ENCODE measurements around the gene ZNF776. TPM values are rescaled to one million over a fixed set of nuclear protein-coding genes. Genes with fewer than 3 reads are reported as not detected.
"Not testable (repeated sequence)": the region's sequence is repeated elsewhere in the genome, so short reads cannot be mapped to it uniquely, and the experiment has no call there.

The ZNF776 gene
- 1 to 10 TPM; 5.5 to 7.6 (median 5.7) TPM for total RNA-seq

GRCh38 chr19:57746580-57747471, at the start of gene ZNF776:
TSS of gene ZNF776 (plus strand) at chr19:57746815. CDS start at chr19:57747059, 244 bp downstream.
- H3K27me3 Mint-ChIP-seq (ENCODE audit: low read depth), result no peaks in the 10 kb centered on the region
- ATAC-seq (peak; percentile 99 to 100), DNase-seq (peak; percentile 70)
- peak within 1 kb of the TSS; percentile 96 for H3K4me3 Mint-ChIP-seq
- H3K4me1 Mint-ChIP-seq (ENCODE audit: low read depth), result peaks cover 23% of the 10 kb centered on the region
- H3K9me3 Mint-ChIP-seq, result peaks cover 30% of the 10 kb centered on the region
- peaks cover 43% of the 10 kb centered on the region for H3K36me3 Mint-ChIP-seq (ENCODE audit: insufficient read depth)

GRCh38 chr19:57701625-57702024, 45.0 kb upstream of the ZNF776 start:
- ATAC-seq, result no peak
- Mint-ChIP-seq H3K9me3 (peaks cover 71% of the 10 kb centered on the region), H3K4me1 (ENCODE audit: low read depth) (peaks cover 4% of the 10 kb centered on the region), H3K36me3 (ENCODE audit: insufficient read depth) (peaks cover 72% of the 10 kb centered on the region), H3K27me3 (ENCODE audit: low read depth) (no peaks in the 10 kb centered on the region), H3K4me3 (no peak overlapping the region)
- DNase-seq, result no peak

GRCh38 chr19:57706346-57706745, 40.3 kb upstream of the ZNF776 start:
- ATAC-seq (no peak), DNase-seq (no peak)
- Mint-ChIP-seq H3K9me3 (peaks cover 62% of the 10 kb centered on the region), H3K27me3 (ENCODE audit: low read depth) (peaks cover 10% of the 10 kb centered on the region), H3K36me3 (ENCODE audit: insufficient read depth) (peaks cover 51% of the 10 kb centered on the region), H3K4me3 (no peak overlapping the region), H3K4me1 (ENCODE audit: low read depth) (peaks cover 20% of the 10 kb centered on the region)

- DNase-seq, result peak; percentile 18
- H3K36me3 Mint-ChIP-seq (ENCODE audit: insufficient read depth), result peaks cover 44% of the 10 kb centered on the region
- H3K4me3 Mint-ChIP-seq, result peak within 1 kb of the TSS; percentile 81
- peaks cover 20% of the 10 kb centered on the region for H3K4me1 Mint-ChIP-seq (ENCODE audit: low read depth)
- peak; percentile 84 to 90 for ATAC-seq
- H3K27me3 Mint-ChIP-seq (ENCODE audit: low read depth), result peaks cover 10% of the 10 kb centered on the region
- peaks cover 60% of the 10 kb centered on the region for H3K9me3 Mint-ChIP-seq
Observed at GRCh38 chr19:57708641-57709361, 37.8 kb upstream of the ZNF776 start, which contains the start of gene ZNF154. TSS of gene ZNF154 (minus strand) at chr19:57709204. CDS start at chr19:57708971, 233 bp downstream.

GRCh38 chr19:57709616-57710015, 37.0 kb upstream of the ZNF776 start:
- peaks cover 10% of the 10 kb centered on the region for H3K27me3 Mint-ChIP-seq (ENCODE audit: low read depth)
- peaks cover 45% of the 10 kb centered on the region for H3K36me3 Mint-ChIP-seq (ENCODE audit: insufficient read depth)
- ATAC-seq, result no peak
- H3K4me3 Mint-ChIP-seq, result peak overlapping the region; percentile 81
- DNase-seq, result no peak
- peaks cover 59% of the 10 kb centered on the region for H3K9me3 Mint-ChIP-seq
- H3K4me1 Mint-ChIP-seq (ENCODE audit: low read depth), result peaks cover 20% of the 10 kb centered on the region

- ATAC-seq (no peak), DNase-seq (no peak)
- Mint-ChIP-seq H3K27me3 (ENCODE audit: low read depth) (peaks cover 9% of the 10 kb centered on the region), H3K9me3 (peaks cover 53% of the 10 kb centered on the region), H3K4me3 (no peak overlapping the region), H3K36me3 (ENCODE audit: insufficient read depth) (peaks cover 45% of the 10 kb centered on the region), H3K4me1 (ENCODE audit: low read depth) (peaks cover 14% of the 10 kb centered on the region)
Observed at GRCh38 chr19:57712222-57712621, 34.4 kb upstream of the ZNF776 start.

GRCh38 chr19:57719424-57719823, 27.2 kb upstream of the ZNF776 start:
- no peak overlapping the region for H3K4me3 Mint-ChIP-seq
- H3K4me1 Mint-ChIP-seq (ENCODE audit: low read depth), result peaks cover 2% of the 10 kb centered on the region
- ATAC-seq, result no peak
- H3K36me3 Mint-ChIP-seq (ENCODE audit: insufficient read depth), result peaks cover 68% of the 10 kb centered on the region
- no peak for DNase-seq
- H3K9me3 Mint-ChIP-seq, result peaks cover 59% of the 10 kb centered on the region
- H3K27me3 Mint-ChIP-seq (ENCODE audit: low read depth), result no peaks in the 10 kb centered on the region

- no peak overlapping the region for H3K4me3 Mint-ChIP-seq
Observed at GRCh38 chr19:57719901-57720519, 26.6 kb upstream of the ZNF776 start.

GRCh38 chr19:57720878-57721277, 25.7 kb upstream of the ZNF776 start:
- peaks cover 56% of the 10 kb centered on the region for H3K9me3 Mint-ChIP-seq
- H3K4me1 Mint-ChIP-seq (ENCODE audit: low read depth), result peaks cover 5% of the 10 kb centered on the region
- no peak overlapping the region for H3K4me3 Mint-ChIP-seq

More at GRCh38 chr19:57719901-57720519, 26.6 kb upstream of the ZNF776 start:
- H3K27me3 Mint-ChIP-seq (ENCODE audit: low read depth), result no peaks in the 10 kb centered on the region
- DNase-seq, result no peak
- peaks cover 5% of the 10 kb centered on the region for H3K4me1 Mint-ChIP-seq (ENCODE audit: low read depth)
- H3K9me3 Mint-ChIP-seq, result peaks cover 61% of the 10 kb centered on the region
- H3K36me3 Mint-ChIP-seq (ENCODE audit: insufficient read depth), result peaks cover 66% of the 10 kb centered on the region
- ATAC-seq, result no peak

GRCh38 chr19:57738320-57738719, 8.3 kb upstream of the ZNF776 start:
- H3K4me1 Mint-ChIP-seq (ENCODE audit: low read depth); H3K9me3 Mint-ChIP-seq; H3K4me3 Mint-ChIP-seq; H3K27me3 Mint-ChIP-seq (ENCODE audit: low read depth); H3K36me3 Mint-ChIP-seq (ENCODE audit: insufficient read depth); ATAC-seq: not testable (repeated sequence)
- DNase-seq, result peak; percentile 28

More at GRCh38 chr19:57720878-57721277, 25.7 kb upstream of the ZNF776 start:
- DNase-seq, result no peak
- ATAC-seq, result no peak
- no peaks in the 10 kb centered on the region for H3K27me3 Mint-ChIP-seq (ENCODE audit: low read depth)
- peaks cover 62% of the 10 kb centered on the region for H3K36me3 Mint-ChIP-seq (ENCODE audit: insufficient read depth)

- not testable (repeated sequence) for DNase-seq; H3K27me3 Mint-ChIP-seq (ENCODE audit: low read depth); H3K4me3 Mint-ChIP-seq; H3K9me3 Mint-ChIP-seq; H3K4me1 Mint-ChIP-seq (ENCODE audit: low read depth); H3K36me3 Mint-ChIP-seq (ENCODE audit: insufficient read depth); ATAC-seq
Observed at GRCh38 chr19:57738770-57739169, 7.8 kb upstream of the ZNF776 start.

- DNase-seq, result no peak
- Mint-ChIP-seq H3K36me3 (ENCODE audit: insufficient read depth) (peaks cover 47% of the 10 kb centered on the region), H3K27me3 (ENCODE audit: low read depth) (no peaks in the 10 kb centered on the region), H3K4me3 (peak overlapping the region; percentile 96), H3K9me3 (peaks cover 34% of the 10 kb centered on the region), H3K4me1 (ENCODE audit: low read depth) (peaks cover 24% of the 10 kb centered on the region)
- no peak for ATAC-seq
Observed at GRCh38 chr19:57747472-57747807, 825 bp downstream of the ZNF776 start.

- Mint-ChIP-seq H3K9me3 (peaks cover 40% of the 10 kb centered on the region), H3K27me3 (ENCODE audit: low read depth) (no peaks in the 10 kb centered on the region), H3K4me1 (ENCODE audit: low read depth) (peaks cover 25% of the 10 kb centered on the region), H3K4me3 (peak overlapping the region; percentile 96), H3K36me3 (ENCODE audit: insufficient read depth) (peaks cover 53% of the 10 kb centered on the region)
- DNase-seq (no peak), ATAC-seq (no peak)
Observed at GRCh38 chr19:57748029-57748428, 1.4 kb downstream of the ZNF776 start.

- Mint-ChIP-seq H3K4me1 (ENCODE audit: low read depth) (peaks cover 6% of the 10 kb centered on the region), H3K36me3 (ENCODE audit: insufficient read depth) (peaks cover 88% of the 10 kb centered on the region), H3K9me3 (peaks cover 71% of the 10 kb centered on the region), H3K27me3 (ENCODE audit: low read depth) (no peaks in the 10 kb centered on the region), H3K4me3 (no peak overlapping the region)
- ATAC-seq (no peak), DNase-seq (no peak)
Observed at GRCh38 chr19:57754091-57754673, 7.6 kb downstream of the ZNF776 start.

All from activated T-cell treated with anti-CD3 and anti-CD28 coated beads, Interleukin-2, amount 50 U/mL, for 4 hours (primary cell).